Measurements from ENCODE around the gene CACNA2D3. TPM values are rescaled to one million over a fixed set of nuclear protein-coding genes. Genes with fewer than 3 reads are reported as not detected.

CACNA2D3 gene
- total RNA-seq, 6 experiments from 2014 or later = 0.14 to 0.23 (median 0.19) TPM; not detected in 2

DNA sequence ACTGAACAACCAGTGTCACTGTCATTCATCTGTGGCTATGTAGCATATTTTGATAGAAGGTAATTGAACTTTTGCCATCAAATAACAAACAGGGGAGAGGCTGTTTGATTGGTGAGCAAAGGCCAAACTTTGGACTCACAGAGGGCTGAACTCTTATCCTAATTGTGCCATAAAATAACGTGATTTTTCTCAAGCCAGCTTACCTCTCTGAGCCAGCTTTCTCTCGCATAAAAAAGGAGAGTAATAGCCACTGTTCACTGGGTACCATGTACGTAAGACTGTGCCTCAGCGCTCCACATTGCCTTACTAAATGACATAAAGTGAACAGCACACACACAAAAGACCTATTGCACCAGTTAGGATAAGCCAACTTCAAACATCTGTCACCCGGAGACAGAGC lies 588.6 kb downstream of the CACNA2D3 start:
- H3K9me3 Mint-ChIP-seq = peaks cover 46% of the 10 kb centered on the region
- TF ChIP-seq, protein P1, sequence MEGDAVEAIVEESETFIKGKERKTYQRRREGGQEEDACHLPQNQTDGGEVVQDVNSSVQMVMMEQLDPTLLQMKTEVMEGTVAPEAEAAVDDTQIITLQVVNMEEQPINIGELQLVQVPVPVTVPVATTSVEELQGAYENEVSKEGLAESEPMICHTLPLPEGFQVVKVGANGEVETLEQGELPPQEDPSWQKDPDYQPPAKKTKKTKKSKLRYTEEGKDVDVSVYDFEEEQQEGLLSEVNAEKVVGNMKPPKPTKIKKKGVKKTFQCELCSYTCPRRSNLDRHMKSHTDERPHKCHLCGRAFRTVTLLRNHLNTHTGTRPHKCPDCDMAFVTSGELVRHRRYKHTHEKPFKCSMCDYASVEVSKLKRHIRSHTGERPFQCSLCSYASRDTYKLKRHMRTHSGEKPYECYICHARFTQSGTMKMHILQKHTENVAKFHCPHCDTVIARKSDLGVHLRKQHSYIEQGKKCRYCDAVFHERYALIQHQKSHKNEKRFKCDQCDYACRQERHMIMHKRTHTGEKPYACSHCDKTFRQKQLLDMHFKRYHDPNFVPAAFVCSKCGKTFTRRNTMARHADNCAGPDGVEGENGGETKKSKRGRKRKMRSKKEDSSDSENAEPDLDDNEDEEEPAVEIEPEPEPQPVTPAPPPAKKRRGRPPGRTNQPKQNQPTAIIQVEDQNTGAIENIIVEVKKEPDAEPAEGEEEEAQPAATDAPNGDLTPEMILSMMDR (IDR thresholded peaks at IDR 0.05) = no peak
- H3K27ac Mint-ChIP-seq = no peak overlapping the region
- no peaks in the 10 kb centered on the region for H3K36me3 Mint-ChIP-seq (ENCODE audit: low read depth)
- no peak for DNase-seq
- no peak overlapping the region for H3K4me3 Mint-ChIP-seq
- no peaks in the 10 kb centered on the region for H3K4me1 Mint-ChIP-seq (ENCODE audit: low read depth)
- no peaks in the 10 kb centered on the region; the same call in 1 of the 2 replicates for H3K27me3 Mint-ChIP-seq (ENCODE audit: insufficient read depth)

DNA sequence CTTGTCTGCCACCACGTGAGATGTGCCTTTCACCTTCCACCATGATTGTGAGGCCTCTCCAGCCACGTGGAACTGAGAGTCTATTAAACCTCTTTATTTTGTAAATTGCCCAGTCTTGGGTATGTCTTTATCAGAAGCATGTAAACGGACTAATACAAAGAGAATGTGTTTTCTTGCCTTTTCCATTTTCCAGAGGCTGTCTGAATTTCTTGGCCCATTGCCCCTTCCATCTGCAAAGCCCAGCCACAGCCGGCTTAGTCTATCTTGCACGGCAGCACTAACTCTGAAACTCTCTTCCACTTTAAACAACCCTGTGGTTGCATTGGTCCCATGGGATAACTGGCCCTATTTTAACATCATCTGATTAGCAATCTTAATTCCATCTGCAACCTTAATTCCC lies 590.2 kb downstream of the CACNA2D3 start:
- no peaks in the 10 kb centered on the region for H3K4me1 Mint-ChIP-seq (ENCODE audit: low read depth)
- no peaks in the 10 kb centered on the region for H3K36me3 Mint-ChIP-seq (ENCODE audit: low read depth)
- H3K27ac Mint-ChIP-seq = no peak overlapping the region
- H3K4me3 Mint-ChIP-seq = no peak overlapping the region
- TF ChIP-seq, protein P1 (IDR thresholded peaks at IDR 0.05) = no peak
- H3K27me3 Mint-ChIP-seq (ENCODE audit: insufficient read depth) = no peaks in the 10 kb centered on the region; the same call in 1 of the 2 replicates
- DNase-seq = no peak
- peaks cover 36% of the 10 kb centered on the region for H3K9me3 Mint-ChIP-seq

- Mint-ChIP-seq H3K9me3 (peaks cover 31% of the 10 kb centered on the region), H3K4me3 (no peak overlapping the region), H3K27me3 (ENCODE audit: insufficient read depth) (no peaks in the 10 kb centered on the region; the same call in 1 of the 2 replicates), H3K36me3 (ENCODE audit: low read depth) (no peaks in the 10 kb centered on the region), H3K27ac (no peak overlapping the region), H3K4me1 (ENCODE audit: low read depth) (no peaks in the 10 kb centered on the region)
- TF ChIP-seq, protein P1 (IDR thresholded peaks at IDR 0.05) = no peak
- DNase-seq = no peak
Observed at GRCh38 chr3:54713031-54713430, 590.7 kb downstream of the CACNA2D3 start.

DNA sequence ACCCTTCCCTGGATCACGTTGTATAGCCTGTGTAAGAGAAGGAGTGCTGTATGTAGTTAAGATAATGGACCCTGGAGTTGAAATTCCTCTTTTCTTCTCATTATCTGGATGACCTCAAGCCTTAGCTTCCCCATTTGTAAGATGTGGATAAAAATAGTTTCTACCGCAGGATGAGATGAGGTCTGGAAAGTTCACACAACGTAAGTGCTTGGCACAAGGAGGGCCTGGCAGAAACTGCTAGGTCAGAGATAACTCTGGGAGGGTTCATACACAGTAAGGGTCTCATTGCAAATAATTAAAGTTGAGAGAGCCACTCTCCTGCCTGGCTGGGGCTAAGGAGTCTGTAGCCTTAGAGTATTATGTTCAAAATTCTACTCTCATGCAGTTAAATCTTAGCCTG lies 591.1 kb downstream of the CACNA2D3 start:
- TF ChIP-seq, protein P1 (IDR thresholded peaks at IDR 0.05) = no peak
- H3K4me3 Mint-ChIP-seq = no peak overlapping the region
- no peaks in the 10 kb centered on the region; the same call in 1 of the 2 replicates for H3K27me3 Mint-ChIP-seq (ENCODE audit: insufficient read depth)
- no peak for DNase-seq
- no peaks in the 10 kb centered on the region for H3K36me3 Mint-ChIP-seq (ENCODE audit: low read depth)
- no peaks in the 10 kb centered on the region for H3K4me1 Mint-ChIP-seq (ENCODE audit: low read depth)
- peaks cover 27% of the 10 kb centered on the region for H3K9me3 Mint-ChIP-seq
- no peak overlapping the region for H3K27ac Mint-ChIP-seq

GRCh38 chr3:54714035-54714434 lies 591.7 kb downstream of the CACNA2D3 start:
- Mint-ChIP-seq H3K27me3 (ENCODE audit: insufficient read depth) (no peaks in the 10 kb centered on the region), H3K9me3 (peaks cover 25% of the 10 kb centered on the region)
- TF ChIP-seq, protein P1 (IDR thresholded peaks at IDR 0.05) = no peak

GRCh38 chr3:54717506-54717905 lies 595.2 kb downstream of the CACNA2D3 start:
- DNase-seq = no peak
- peaks cover 22% of the 10 kb centered on the region for H3K9me3 Mint-ChIP-seq
- H3K27me3 Mint-ChIP-seq (ENCODE audit: insufficient read depth) = no peaks in the 10 kb centered on the region
- TF ChIP-seq, protein P1 (IDR thresholded peaks at IDR 0.05) = no peak
- no peaks in the 10 kb centered on the region for H3K36me3 Mint-ChIP-seq (ENCODE audit: low read depth)
- no peak overlapping the region for H3K4me3 Mint-ChIP-seq
- H3K4me1 Mint-ChIP-seq (ENCODE audit: low read depth) = no peaks in the 10 kb centered on the region
- no peak overlapping the region for H3K27ac Mint-ChIP-seq

More at GRCh38 chr3:54714035-54714434, 591.7 kb downstream of the CACNA2D3 start:
- Mint-ChIP-seq H3K4me1 (ENCODE audit: low read depth) (no peaks in the 10 kb centered on the region), H3K4me3 (no peak overlapping the region), H3K27ac (no peak overlapping the region), H3K36me3 (ENCODE audit: low read depth) (no peaks in the 10 kb centered on the region)
- DNase-seq = no peak
